GM21447 (cell line): ENCODE data around the gene SUZ12.
"Not testable (repeated sequence)": the region's sequence is repeated elsewhere in the genome, so short reads cannot be mapped to it uniquely, and the experiment has no call there.

Experiments
- ATAC-seq: cut with Tn5 transposase; IDR thresholded peaks from one replicate; pipeline ENCODE4 v1.9.1; 2021; ENCODE audit not compliant: unreplicated experiment

SUZ12 gene

GRCh38 chr17:31936615-31937609, at the start of gene SUZ12:
SUZ12 (plus strand) TSS chr17:31937007; CDS start chr17:31937247, 240 bp downstream.
- peak; percentile 85 for ATAC-seq

GRCh38 chr17:31888124-31888523, 48.7 kb upstream of the SUZ12 start:
- ATAC-seq = no peak

GRCh38 chr17:31900877-31901276, 35.9 kb upstream of the SUZ12 start:
- no peak for ATAC-seq

DNA sequence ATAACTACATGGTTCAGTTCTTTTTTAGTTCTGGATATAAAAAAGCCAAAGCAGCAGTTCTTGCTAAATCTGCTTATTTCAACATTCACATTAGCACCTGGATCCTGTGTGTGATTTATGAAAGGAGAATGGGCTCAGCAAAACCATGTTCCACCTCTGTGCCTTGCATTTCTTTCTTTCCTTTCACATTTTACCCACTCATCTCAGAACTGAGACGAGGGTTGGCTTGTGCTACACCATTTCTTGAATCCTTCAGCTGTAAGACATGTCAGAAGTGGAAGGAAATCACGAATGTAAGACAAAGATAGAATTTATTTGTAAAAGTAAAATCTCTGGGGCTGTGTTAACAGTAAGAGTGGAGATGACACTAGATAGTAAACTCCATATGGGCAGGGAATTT, 34.1 kb upstream of the SUZ12 start:
- ATAC-seq = no peak

DNA sequence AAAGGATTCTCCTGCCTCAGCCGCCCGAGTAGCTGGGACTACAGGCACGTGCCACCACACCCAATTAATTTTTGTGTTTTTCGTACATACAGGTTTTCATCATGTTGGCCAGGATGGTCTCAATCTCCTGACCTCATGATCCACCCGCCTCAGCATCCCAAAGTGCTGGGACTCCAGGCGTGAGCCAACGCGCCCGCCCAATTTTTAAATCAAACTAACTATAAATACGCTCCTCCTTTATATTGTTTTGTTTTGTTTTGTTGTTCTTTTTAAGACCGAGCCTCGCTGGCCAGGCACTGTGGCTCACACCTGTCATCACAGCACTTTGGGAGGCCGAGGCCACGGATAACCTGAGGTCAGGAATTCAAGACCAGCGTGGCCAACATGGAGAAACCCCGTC, 33.4 kb upstream of the SUZ12 start:
- ATAC-seq = no peak

GRCh38 chr17:31907342-31907962, 29.4 kb upstream of the SUZ12 start:
- no peak for ATAC-seq

DNA sequence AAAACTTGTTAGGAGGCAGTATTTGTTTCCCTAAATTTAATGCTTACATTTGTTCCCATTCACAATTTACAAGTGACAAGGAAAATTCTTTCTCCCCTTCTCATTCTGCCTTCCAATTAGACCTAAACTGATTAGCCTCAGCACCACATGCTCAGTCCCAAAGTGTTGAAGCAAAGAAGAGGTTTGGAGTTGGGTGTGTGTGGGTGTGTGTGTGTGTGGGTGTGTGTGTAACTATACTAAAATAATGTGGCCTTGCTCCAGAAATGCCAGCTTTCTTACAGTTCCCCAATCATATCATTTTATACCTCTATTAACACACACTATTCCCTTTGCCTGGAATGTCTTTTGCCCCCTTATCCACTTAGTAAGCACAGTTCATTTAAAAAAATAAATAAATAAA, 28.4 kb upstream of the SUZ12 start:
- no peak for ATAC-seq

- not testable (repeated sequence) for ATAC-seq
Measured at GRCh38 chr17:31912705-31913104, 24.1 kb upstream of the SUZ12 start.

- no peak for ATAC-seq
Measured at GRCh38 chr17:31915456-31916100, 21.2 kb upstream of the SUZ12 start.

DNA sequence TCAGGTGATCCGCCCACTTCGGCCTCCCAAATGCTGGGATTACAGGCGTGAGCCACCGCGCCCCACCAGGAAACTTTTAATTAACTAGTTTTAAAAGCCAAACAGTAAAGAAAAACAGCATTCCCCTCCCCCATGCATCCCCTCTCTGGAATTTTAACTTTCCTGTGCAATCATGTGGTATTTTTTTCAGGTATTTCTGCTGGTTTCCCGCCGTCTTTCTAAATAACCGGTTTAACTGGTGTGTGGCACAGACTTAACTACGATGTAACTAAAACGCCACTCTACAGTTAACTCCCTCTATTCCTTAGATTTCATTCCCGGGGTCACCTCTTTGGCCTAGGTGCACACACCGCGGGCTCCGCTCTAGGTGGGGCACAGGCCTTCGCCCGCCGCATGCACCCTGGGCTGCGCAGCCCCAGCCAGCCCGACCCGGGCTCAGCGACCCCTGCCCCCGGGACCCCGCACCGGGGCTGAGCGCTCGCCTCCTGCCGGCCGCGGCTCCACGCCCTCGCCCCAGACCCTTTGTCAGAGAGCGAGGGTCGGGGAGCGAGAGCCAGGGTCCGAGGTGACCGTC, 20.2 kb upstream of the SUZ12 start:
- ATAC-seq = no peak

GRCh38 chr17:31917065-31917529, 19.7 kb upstream of the SUZ12 start:
- no peak for ATAC-seq

- ATAC-seq = not testable (repeated sequence)
Measured at GRCh38 chr17:31917721-31918120, 19.1 kb upstream of the SUZ12 start.

DNA sequence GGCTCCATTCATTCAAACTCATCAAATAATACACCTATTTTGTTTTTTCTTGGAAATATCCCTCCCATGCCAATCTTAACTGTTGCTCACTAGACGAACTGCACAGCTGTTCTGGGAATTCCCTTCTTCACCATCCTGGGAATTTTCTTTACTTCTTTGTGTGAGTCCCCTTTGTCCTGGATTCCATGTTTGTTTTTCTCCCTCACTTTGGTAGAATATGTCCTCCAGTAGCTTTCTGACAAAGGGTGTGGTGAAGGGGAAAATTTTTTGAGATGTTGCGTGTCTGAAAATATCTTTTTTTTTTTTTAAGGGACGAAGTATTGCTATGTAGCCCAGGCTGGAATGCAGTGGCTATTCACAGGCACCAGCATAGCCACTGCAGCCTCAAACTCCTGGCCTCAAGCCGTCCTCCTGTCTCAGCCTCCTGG, 18.1 kb upstream of the SUZ12 start:
- no peak for ATAC-seq

- ATAC-seq = no peak
Measured at GRCh38 chr17:31919802-31920525, 16.8 kb upstream of the SUZ12 start.

DNA sequence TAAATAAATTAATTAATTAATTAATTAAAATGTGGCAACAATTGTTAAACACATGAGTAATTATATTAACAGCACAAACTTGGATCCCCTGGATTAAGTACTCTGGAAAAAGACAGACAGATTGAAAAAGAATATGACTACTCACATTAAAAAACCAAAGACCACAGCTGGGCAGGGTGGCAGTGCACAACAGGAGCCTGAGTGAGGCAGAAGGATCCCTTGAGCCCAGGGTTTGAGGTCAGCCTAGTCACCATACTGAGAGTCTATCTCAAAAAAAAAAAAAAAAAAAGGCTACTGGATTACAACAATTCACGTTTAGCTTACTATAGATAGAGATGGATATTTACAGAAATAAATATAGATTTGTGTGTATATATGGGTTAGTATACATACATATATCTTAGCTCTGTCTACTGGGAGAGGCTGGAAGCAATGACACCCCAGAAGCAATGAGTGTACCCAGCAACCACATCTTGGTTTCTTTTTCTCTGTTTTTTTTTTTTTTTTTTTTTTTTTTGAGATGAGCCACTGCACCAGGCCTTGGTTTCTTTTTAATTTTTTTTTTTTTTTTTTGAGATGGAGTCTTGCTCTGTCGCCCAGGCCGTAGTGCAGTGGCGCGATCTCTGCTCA, 10.6 kb upstream of the SUZ12 start:
- no peak for ATAC-seq

DNA sequence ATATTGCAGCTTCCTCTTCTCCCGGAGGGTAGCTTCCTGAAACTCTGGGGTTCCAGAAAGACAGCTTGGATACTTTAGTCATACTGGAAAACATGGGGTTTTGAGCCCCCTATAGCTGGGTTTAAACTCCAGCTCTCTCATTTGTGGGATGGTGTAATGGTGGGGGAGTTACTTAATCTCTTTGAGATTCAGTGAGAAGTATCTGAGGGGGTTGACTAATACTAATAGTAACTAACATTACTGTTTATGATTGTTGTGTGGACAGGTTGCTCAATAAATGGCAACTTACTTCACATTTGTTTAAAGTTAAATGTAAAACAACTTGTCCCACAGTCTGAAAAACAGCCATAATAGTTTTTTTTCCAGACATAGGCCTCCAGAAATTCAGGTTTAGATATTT, 5.1 kb upstream of the SUZ12 start:
- ATAC-seq = no peak

DNA sequence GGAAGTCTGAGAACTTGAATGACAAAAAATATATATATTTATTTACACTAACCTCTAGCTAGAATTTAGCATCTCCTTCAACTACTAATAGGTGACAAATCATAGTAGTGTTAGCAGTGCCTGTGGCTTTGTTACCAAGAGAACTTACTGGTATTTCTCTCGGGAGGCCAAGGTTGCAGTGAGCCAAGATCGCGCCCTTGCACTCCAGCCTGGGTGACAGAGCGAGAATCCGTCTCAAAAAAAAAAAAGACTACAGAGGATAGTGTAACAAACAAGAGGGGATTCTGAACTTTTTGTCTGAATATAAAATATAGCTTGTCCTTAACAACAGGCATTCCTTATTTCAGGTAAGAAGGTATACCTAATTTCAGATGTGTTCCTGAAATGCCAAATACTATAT, 1.3 kb upstream of the SUZ12 start:
- no peak for ATAC-seq

DNA sequence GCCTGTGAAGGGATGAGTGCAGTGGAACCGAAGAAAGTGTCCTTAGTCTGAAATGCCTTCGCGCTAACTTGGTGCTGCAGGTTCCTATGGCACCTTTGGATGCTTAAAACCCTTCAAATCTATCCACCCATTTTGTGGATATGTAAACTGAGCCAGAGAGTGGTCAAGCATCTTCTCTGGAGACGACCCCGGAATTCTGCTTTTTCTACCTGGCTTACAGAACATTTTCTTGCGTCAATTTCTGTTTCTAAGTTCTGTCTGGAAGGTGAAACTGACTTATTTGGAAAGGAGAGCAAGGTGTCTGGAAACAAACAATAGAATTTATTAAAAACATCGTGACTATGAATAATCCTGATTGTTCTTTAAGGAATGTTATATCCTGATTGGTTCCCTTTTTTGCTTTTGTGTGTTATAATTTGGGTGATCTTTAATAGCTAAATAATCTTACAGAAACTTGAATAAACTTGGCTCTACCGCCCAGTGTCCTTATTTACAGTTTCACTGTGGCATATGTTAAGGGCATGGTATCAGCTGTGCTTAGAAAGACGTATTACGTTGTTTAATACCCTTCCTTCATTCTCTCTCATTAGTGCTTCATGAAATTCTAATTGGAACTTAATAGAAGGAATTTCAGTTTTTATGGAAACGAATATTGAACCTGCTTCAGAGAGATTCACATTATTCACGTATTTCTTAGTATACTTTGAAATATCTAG, 1.3 kb downstream of the SUZ12 start:
- ATAC-seq = not testable (repeated sequence)

DNA sequence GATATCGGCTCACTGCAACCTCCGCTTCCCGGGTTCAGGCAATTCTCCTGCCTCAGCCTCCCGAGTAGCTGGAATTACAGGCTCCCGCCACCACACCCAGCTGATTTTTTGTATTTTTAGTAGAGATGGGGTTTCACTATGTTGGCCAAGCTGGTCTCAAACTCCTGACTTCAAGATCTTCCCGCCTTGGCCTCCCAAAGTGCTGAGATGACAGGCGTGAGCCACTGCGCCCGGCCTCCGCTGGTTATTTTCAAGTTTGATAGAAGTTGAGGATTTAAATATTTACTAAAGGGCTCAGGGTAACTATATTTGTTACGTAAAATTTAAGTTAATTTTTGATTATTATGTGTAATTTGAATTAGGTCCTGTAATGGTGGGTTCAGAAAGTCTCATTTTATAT, 5.1 kb downstream of the SUZ12 start:
- ATAC-seq = not testable (repeated sequence)
